Liver (tissue), 3 donors: ENCODE measurements around the gene CSPG5.

Source experiments
- CTCF ChIP-seq: fragments of 150-350 bp; IDR thresholded peaks from 2 replicates; pipeline ENCODE4 v1.5.1; 2017; ENCODE audit warnings: improper control_type of control experiment, low read depth, low read length; ENCODE audit not compliant: missing input control
- EGR1 ChIP-seq, 2 donors: IDR thresholded peaks; 2 replicates each; pipeline ENCODE4 v1.6.1; 2016 to 2018; ENCODE audit warnings: antibody characterized with exemption in 2 of 2, low read depth in 2 of 2
- HNF4G ChIP-seq: IDR thresholded peaks from 2 replicates; pipeline ENCODE4 v1.6.1; 2016; ENCODE audit warnings: antibody characterized with exemption
- JUND ChIP-seq, 2 donors: IDR thresholded peaks; 2 replicates each; pipeline ENCODE4 v1.6.1; 2016; ENCODE audit warnings: antibody characterized with exemption in 2 of 2
- MAX ChIP-seq: IDR thresholded peaks from 2 replicates; pipeline ENCODE4 v1.6.1; 2016; ENCODE audit warnings: antibody characterized with exemption
- NR2F2 ChIP-seq: IDR thresholded peaks from 2 replicates; pipeline ENCODE4 v1.6.1; 2016; ENCODE audit warnings: antibody characterized with exemption
- donor health status: healthy.
- donor health status: healthy.

GRCh38 chr3:47522082-47522987 is 56.3 kb downstream of the CSPG5 start:
- TF ChIP-seq CTCF (peak; percentile 97), JUND (IDR thresholded peaks at IDR 0.05) (no peak), EGR1 (IDR thresholded peaks at IDR 0.05; ENCODE audit: low read depth in 2 of 2) (no peak), NR2F2 (no peak), MAX (peak; percentile 70), HNF4G (no peak)
